ENCODE data around the gene CCL13. TPM values are rescaled to one million over a fixed set of nuclear protein-coding genes. Genes with fewer than 3 reads are reported as not detected.
A peak's percentile ranks its signal among the peaks of the same experiment; 100 is the strongest.

CCL13 gene
- total RNA-seq, 4 donors from 2014 or later = 1.9 to 79.2 (median 2.9) TPM; not detected in 1

DNA sequence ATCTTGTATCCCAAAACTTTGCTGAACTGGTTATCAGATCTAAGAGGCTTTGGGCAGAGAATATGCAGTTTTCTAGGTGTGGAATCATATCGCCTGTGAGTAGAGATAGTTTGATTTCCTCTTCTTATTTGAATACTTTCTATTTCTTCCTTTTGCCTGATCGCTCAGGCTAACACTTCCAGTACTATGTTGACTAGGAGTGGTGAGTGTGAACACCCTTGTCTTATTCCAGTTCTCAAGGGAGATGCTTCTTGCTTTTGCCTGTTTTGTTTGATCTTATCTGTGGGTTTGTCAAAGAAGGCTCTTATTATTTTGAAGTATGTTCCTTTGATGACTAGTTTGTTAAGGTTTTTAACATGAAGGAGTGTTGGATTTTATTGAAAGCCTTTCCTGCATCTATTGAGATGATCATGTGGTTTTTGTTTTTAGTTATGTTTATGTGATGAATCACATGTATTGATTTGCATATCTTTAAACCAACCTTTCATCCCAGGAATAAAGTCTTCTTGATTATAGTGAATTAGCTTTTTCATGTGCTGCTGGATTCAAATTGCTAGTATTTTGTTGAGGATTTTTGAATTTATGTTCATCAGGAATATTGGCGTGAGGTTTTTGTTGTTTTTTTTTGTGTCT is 17.0 kb upstream of the CCL13 start:
- Histone ChIP-seq H3K9me3 (no peaks in the 10 kb centered on the region), H3K36me3 (no peaks in the 10 kb centered on the region), H3K4me3 (no peak overlapping the region), H3K27me3 (no peaks in the 10 kb centered on the region), H3K4me1 (no peaks in the 10 kb centered on the region), H3K27ac (no peak overlapping the region)
- no peak for DNase-seq
- TF ChIP-seq, protein P1, sequence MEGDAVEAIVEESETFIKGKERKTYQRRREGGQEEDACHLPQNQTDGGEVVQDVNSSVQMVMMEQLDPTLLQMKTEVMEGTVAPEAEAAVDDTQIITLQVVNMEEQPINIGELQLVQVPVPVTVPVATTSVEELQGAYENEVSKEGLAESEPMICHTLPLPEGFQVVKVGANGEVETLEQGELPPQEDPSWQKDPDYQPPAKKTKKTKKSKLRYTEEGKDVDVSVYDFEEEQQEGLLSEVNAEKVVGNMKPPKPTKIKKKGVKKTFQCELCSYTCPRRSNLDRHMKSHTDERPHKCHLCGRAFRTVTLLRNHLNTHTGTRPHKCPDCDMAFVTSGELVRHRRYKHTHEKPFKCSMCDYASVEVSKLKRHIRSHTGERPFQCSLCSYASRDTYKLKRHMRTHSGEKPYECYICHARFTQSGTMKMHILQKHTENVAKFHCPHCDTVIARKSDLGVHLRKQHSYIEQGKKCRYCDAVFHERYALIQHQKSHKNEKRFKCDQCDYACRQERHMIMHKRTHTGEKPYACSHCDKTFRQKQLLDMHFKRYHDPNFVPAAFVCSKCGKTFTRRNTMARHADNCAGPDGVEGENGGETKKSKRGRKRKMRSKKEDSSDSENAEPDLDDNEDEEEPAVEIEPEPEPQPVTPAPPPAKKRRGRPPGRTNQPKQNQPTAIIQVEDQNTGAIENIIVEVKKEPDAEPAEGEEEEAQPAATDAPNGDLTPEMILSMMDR (IDR thresholded peaks at IDR 0.05) = no peak
- no peak for TF ChIP-seq POLR2A (IDR thresholded peaks at IDR 0.05)

DNA sequence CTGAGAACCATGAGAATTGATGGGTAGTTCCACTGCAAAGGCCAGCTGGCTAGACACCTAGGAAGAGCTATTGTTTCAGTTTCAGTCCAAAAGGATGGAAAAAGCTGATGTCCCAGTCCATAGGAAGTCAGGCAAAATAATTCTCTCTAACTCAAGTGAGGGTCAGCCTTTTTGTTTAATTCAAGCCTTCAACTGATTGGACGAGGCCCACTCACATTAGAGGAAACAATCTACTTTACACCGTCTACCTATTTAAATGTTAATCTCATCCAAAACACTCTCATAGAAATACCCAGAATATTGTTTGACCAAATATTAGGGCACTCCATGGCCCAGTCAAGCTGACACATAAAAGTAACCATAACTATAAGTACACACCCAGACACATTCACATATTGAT is 14.4 kb upstream of the CCL13 start:
- no peak for TF ChIP-seq POLR2A (IDR thresholded peaks at IDR 0.05)
- TF ChIP-seq, protein P1 (IDR thresholded peaks at IDR 0.05) = no peak
- Histone ChIP-seq H3K9me3 (no peaks in the 10 kb centered on the region), H3K4me1 (no peaks in the 10 kb centered on the region), H3K36me3 (no peaks in the 10 kb centered on the region), H3K4me3 (no peak overlapping the region), H3K27me3 (no peaks in the 10 kb centered on the region), H3K27ac (no peak overlapping the region)
- DNase-seq = no peak

DNA sequence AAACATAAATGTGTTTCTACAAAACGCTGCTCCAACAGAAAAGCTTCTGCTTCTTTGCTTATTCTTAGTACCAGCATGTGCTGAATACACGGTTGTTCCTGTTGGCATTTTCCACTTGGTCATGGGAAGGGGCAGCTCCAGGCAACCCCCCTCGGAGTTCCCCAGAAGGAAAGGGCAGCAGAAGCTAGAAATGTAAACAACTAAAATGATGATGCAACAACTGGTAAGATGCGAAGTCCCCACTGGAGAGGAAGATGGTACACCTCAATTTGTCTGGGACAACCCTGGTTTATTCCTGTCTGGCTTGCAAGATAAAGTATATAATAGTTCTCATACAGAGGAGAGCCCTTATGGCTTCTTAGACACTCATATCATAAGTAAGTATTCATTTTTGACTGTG is 9.2 kb upstream of the CCL13 start:
- H3K27ac ChIP-seq = no peak overlapping the region
- no peak for DNase-seq
- H3K9me3 ChIP-seq = no peaks in the 10 kb centered on the region
- H3K4me3 ChIP-seq = no peak overlapping the region
- no peaks in the 10 kb centered on the region for H3K27me3 ChIP-seq
- no peaks in the 10 kb centered on the region for H3K36me3 ChIP-seq
- TF ChIP-seq, protein P1 (IDR thresholded peaks at IDR 0.05) = no peak
- no peak for TF ChIP-seq POLR2A (IDR thresholded peaks at IDR 0.05)
- H3K4me1 ChIP-seq = no peaks in the 10 kb centered on the region

DNA sequence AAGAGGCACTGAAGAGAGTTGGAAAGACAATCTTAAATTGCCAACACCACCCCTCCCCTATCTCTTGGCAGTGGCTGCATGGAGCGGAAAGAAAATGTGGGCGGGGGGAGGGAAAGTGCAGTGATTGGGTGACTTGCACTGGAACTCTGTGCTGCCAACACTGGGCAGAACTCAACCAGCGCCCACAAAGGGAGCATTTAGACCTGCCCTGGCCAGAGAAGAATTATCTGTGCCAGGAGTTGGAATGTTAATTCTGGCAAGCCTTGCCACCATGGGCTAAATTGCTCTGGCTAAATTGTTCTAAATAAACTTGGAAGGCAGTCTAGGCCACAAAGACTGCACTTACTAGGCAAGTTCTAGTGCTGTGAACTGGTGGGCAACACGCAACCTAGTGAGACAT is 6.5 kb upstream of the CCL13 start:
- no peak for DNase-seq
- H3K4me1 ChIP-seq = no peaks in the 10 kb centered on the region
- no peak overlapping the region for H3K4me3 ChIP-seq
- no peak overlapping the region for H3K27ac ChIP-seq
- H3K27me3 ChIP-seq = no peaks in the 10 kb centered on the region
- no peaks in the 10 kb centered on the region for H3K9me3 ChIP-seq
- no peaks in the 10 kb centered on the region for H3K36me3 ChIP-seq
- TF ChIP-seq POLR2A (IDR thresholded peaks at IDR 0.05) = no peak
- TF ChIP-seq, protein P1 (IDR thresholded peaks at IDR 0.05) = no peak

DNA sequence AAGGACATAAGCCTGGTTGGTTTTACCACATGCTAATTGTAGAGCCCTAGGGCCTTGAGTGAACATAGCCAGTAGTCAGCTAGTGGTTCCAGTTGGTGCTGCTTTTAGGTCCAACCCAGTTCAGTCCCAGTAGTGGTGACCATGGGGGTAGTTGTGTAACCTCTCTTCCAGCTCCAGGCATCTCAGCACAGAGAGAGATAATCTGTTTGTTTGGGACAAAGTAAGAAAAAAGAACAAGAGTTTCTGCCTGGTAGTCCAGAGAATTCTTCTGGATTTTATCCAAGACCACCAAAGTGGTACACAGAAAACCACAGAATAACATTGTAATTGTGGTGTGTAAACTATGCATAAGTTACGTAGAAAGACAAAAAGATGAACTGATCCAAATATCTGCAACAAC is 5.2 kb upstream of the CCL13 start:
- peak overlapping the region in 2 of 4 donors; percentile 39 to 46 for H3K27ac ChIP-seq
- no peak overlapping the region for H3K4me3 ChIP-seq

More for the DNA sequence above, 5.2 kb upstream of the CCL13 start:
- H3K9me3 ChIP-seq = no peaks in the 10 kb centered on the region
- no peaks in the 10 kb centered on the region for H3K27me3 ChIP-seq
- H3K36me3 ChIP-seq = no peaks in the 10 kb centered on the region
- DNase-seq = no peak
- H3K4me1 ChIP-seq = no peaks in the 10 kb centered on the region
- TF ChIP-seq POLR2A (IDR thresholded peaks at IDR 0.05) = no peak
- TF ChIP-seq, protein P1 (IDR thresholded peaks at IDR 0.05) = no peak
